GM19455 (cell line): Measurements from ENCODE around the gene NCOR2.
A peak's percentile ranks its signal among the peaks of the same experiment; 100 is the strongest.

Experiments used
- ATAC-seq: cut with Tn5 transposase; IDR thresholded peaks from one replicate; pipeline ENCODE4 v1.9.1; 2021; ENCODE audit not compliant: unreplicated experiment

Gene NCOR2

GRCh38 chr12:124566997-124567672 is at the start of gene NCOR2:
NCOR2 (minus strand) TSS chr12:124567612; CDS start chr12:124495251, 72,361 bp downstream.
- ATAC-seq = peak; percentile 28

- no peak for ATAC-seq
Observed at GRCh38 chr12:124616394-124617221, 49.2 kb upstream of the NCOR2 start.

- no peak for ATAC-seq
Observed at GRCh38 chr12:124614512-124615292, 47.3 kb upstream of the NCOR2 start.

- no peak for ATAC-seq
Observed at GRCh38 chr12:124613151-124613585, 45.8 kb upstream of the NCOR2 start.

GRCh38 chr12:124612410-124612680 is 44.9 kb upstream of the NCOR2 start:
- no peak for ATAC-seq

GRCh38 chr12:124611559-124612409 is 44.4 kb upstream of the NCOR2 start:
- no peak for ATAC-seq

GRCh38 chr12:124610629-124611558 is 43.5 kb upstream of the NCOR2 start:
- ATAC-seq = no peak

GRCh38 chr12:124610021-124610612 is 42.7 kb upstream of the NCOR2 start:
- ATAC-seq = no peak

- ATAC-seq = no peak
Observed at GRCh38 chr12:124609041-124609989, 41.9 kb upstream of the NCOR2 start.

GRCh38 chr12:124608450-124608870 is 41.0 kb upstream of the NCOR2 start:
- no peak for ATAC-seq

GRCh38 chr12:124607681-124608425 is 40.4 kb upstream of the NCOR2 start:
- no peak for ATAC-seq

- ATAC-seq = no peak
Observed at GRCh38 chr12:124605883-124606774, 38.7 kb upstream of the NCOR2 start.

- ATAC-seq = no peak
Observed at GRCh38 chr12:124605150-124605882, 37.9 kb upstream of the NCOR2 start.

- no peak for ATAC-seq
Observed at GRCh38 chr12:124604264-124604680, 36.9 kb upstream of the NCOR2 start.

- no peak for ATAC-seq
Observed at GRCh38 chr12:124603831-124604251, 36.4 kb upstream of the NCOR2 start.

GRCh38 chr12:124603100-124603541 is 35.7 kb upstream of the NCOR2 start:
- no peak for ATAC-seq
